WTC11 (cell line): ENCODE results near the gene TBC1D14.

Source experiments
- CREB1 ChIP-seq: sonication (generic); formaldehyde crosslinking; IDR thresholded peaks from 2 replicates; pipeline ENCODE4 v1.8.0; 2023; ENCODE audit warnings: mild to moderate bottlenecking, missing genetic modification reagents
- CTCF ChIP-seq: fragments of 200-600 bp; IDR thresholded peaks from 2 replicates; pipeline ENCODE4 v1.8.0; 2022; ENCODE audit warnings: antibody characterized with exemption
- ESRRA ChIP-seq: sonication (generic); formaldehyde crosslinking; IDR thresholded peaks from 2 replicates; pipeline ENCODE4 v1.8.1; 2022; ENCODE audit warnings: mild to moderate bottlenecking, missing genetic modification reagents, borderline replicate concordance
- PRDM15 ChIP-seq: sonication (generic); formaldehyde crosslinking; IDR thresholded peaks from 2 replicates; pipeline ENCODE4 v1.8.0; 2022; ENCODE audit warnings: missing genetic modification reagents
- ZNF263 ChIP-seq: sonication (generic); formaldehyde crosslinking; IDR thresholded peaks from 2 replicates; pipeline ENCODE4 v1.8.1; 2022; ENCODE audit warnings: low read depth, mild to moderate bottlenecking, moderate library complexity, missing genetic modification reagents

GRCh38 chr4:6935965-6936364 is 26.3 kb downstream of the TBC1D14 start:
- TF ChIP-seq CTCF (no peak), CREB1 (CRISPR knock-in tag) (no peak), PRDM15 (CRISPR knock-in tag) (no peak), ZNF263 (CRISPR knock-in tag) (no peak), ESRRA (CRISPR knock-in tag) (no peak)
